Measurements from ENCODE around the gene KCNJ14. TPM values are rescaled to one million over a fixed set of nuclear protein-coding genes. Genes with fewer than 3 reads are reported as not detected.

Gene KCNJ14
- total and polyA plus RNA-seq, 2 of the 8 experiments (the other 6 are each of a cell fraction or from before 2014, with no cell fraction given): 0.45 to 0.89 TPM

DNA sequence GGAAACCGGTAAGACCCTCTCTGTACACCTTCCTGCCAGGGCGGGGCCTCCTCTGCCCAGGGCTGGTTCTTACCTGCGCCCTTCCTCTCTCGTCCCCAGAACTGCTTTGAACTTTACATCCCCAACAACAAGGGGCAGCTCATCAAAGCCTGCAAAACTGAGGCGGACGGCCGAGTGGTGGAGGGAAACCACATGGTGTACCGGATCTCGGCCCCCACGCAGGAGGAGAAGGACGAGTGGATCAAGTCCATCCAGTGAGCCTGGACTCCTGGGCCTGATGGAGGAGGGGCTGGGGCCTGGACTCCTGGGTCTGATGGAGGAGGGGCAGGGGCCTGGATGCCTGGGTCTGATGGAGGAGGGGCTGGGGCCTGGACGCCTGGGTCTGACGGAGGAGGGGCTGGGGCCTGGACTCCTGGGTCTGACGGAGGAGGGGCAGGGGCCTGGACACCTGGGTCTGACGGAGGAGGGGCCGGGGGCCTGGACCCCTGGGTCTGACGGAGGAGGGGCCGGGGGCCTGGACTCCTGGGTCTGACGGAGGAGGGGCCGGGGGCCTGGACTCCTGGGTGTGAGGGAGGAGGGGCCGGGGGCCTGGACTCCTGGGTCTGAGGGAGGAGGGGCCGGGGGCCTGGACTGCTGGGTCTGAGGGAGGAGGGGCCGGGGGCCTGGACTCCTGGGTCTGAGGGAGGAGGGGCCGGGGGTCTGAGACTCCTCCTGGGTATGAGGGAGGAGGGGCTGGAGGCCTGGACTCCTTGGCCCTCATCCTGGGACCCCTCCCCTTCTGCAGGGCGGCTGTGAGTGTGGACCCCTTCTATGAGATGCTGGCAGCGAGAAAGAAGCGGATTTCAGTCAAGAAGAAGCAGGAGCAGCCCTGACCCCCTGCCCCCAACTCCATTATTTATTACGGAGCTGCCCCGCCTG lies 23.2 kb downstream of the KCNJ14 start (continued):
- no peak for TF ChIP-seq SAP30 (IDR thresholded peaks at IDR 0.05; ENCODE audit: insufficient read depth, insufficient replicate concordance, low read length)

Measured in H1 (cell line).